Endothelial cell of umbilical vein (primary cell): ENCODE results near the gene VIP. TPM values are rescaled to one million over a fixed set of nuclear protein-coding genes. Genes with fewer than 3 reads are reported as not detected.

ENCODE experiments used
- BruUV-seq: library from RNA; stranded (reverse); fragments of 400-500 nt; replicated peaks from 2 replicates; lab custom pipeline; 2021; lab: Mats Ljungman, UMichigan
- CTCF ChIA-PET: fragments of 300-600, 350-600 bp; sonication (Branson Sonifier 250); formaldehyde crosslinking; loops from one replicate; lab custom pipeline; 2021; ENCODE audit warnings: antibody characterized with exemption, inconsistent platforms; lab: Charles Lee
- POLR2A ChIA-PET: fragments of 300-600, 350-600 bp; sonication (Branson Sonifier 250); formaldehyde crosslinking; loops from one replicate; lab custom pipeline; 2021; ENCODE audit warnings: antibody characterized with exemption, inconsistent platforms; lab: Charles Lee
- DNase-seq: peaks from one replicate; pipeline ENCODE4 v3.0.0-alpha.2; 2011; ENCODE audit warnings: low read depth, low spot score
- FAIRE-seq: peaks from 2 replicates; lab custom pipeline; 2011; peaks lifted over from hg19 to GRCh38; lab: Jason Lieb, UNC
- H2AFZ ChIP-seq: 2 replicates; pipeline ENCODE4 v1.6.0; 2012; ENCODE audit warnings: low read depth, low read length, control low read depth, inconsistent platforms
- H3K27ac ChIP-seq: 2 replicates; pipeline ENCODE4 v1.5.1; 2011; ENCODE audit warnings: low read depth, mild to moderate bottlenecking, control low read depth, low read length, moderate library complexity; ENCODE audit not compliant: insufficient read depth
- H3K27me3 ChIP-seq, 2 experiments: 2 replicates each; pipeline versions ENCODE4 v1.6.0 to v1.6.1; 2011; ENCODE audit warnings: low read length in 2 of 2, mixed read lengths in 1 of 2; ENCODE audit not compliant: control insufficient read depth in 2 of 2, insufficient read depth in 2 of 2
- H3K36me3 ChIP-seq, 2 experiments: 2 replicates in 1 of 2; 3 replicates in 1 of 2; pipeline ENCODE4 v1.5.1; 2011; ENCODE audit warnings: low read length in 2 of 2, mild to moderate bottlenecking in 1 of 2, moderate library complexity in 1 of 2; ENCODE audit not compliant: control insufficient read depth in 2 of 2, insufficient read depth in 2 of 2; ENCODE audit errors: extremely low read depth in 1 of 2
- H3K4me1 ChIP-seq: 3 replicates; pipeline ENCODE4 v1.5.1; 2011; ENCODE audit warnings: mild to moderate bottlenecking, low read length; ENCODE audit not compliant: control insufficient read depth, insufficient read depth; ENCODE audit errors: extremely low read depth
- H3K4me2 ChIP-seq: 2 replicates; pipeline ENCODE4 v1.6.1; 2011; ENCODE audit warnings: low read length, control low read depth, mixed read lengths; ENCODE audit not compliant: insufficient read depth
- H3K4me3 ChIP-seq, 3 experiments: fragments of 200-600 bp in 1 of 3; sonication (generic), shearing (Covaris generic) in 1 of 3; replicated peaks in 1 of 3; 2 replicates each; pipeline ENCODE4 v1.5.1; 2011 to 2016; ENCODE audit warnings: control low read depth in 3 of 3, low read length in 3 of 3, mild to moderate bottlenecking in 2 of 3, inconsistent platforms in 1 of 3, low read depth in 1 of 3, moderate library complexity in 1 of 3; ENCODE audit not compliant: insufficient read depth in 1 of 3
- H3K79me2 ChIP-seq: 2 replicates; pipeline ENCODE4 v1.6.0; 2012; ENCODE audit warnings: low read length, inconsistent platforms; ENCODE audit not compliant: control insufficient read depth, insufficient read depth
- H3K9ac ChIP-seq: replicated peaks from 2 replicates; pipeline ENCODE3; 2011; ENCODE audit warnings: low read length, control low read depth; ENCODE audit not compliant: insufficient read depth; ENCODE audit errors: extremely low read depth
- H3K9me1 ChIP-seq: replicated peaks from 3 replicates; pipeline ENCODE4 v1.6.0; 2011; ENCODE audit warnings: mild to moderate bottlenecking, low read length; ENCODE audit not compliant: control insufficient read depth, insufficient read depth; ENCODE audit errors: extremely low read depth
- H3K9me3 ChIP-seq: replicated peaks from 2 replicates; pipeline ENCODE4 v1.5.1; 2012; ENCODE audit warnings: low read length, inconsistent platforms; ENCODE audit not compliant: control insufficient read depth, insufficient read depth
- H4K20me1 ChIP-seq: replicated peaks from 2 replicates; pipeline ENCODE3; 2011; ENCODE audit warnings: mild to moderate bottlenecking, low read length; ENCODE audit not compliant: control insufficient read depth, insufficient read depth; ENCODE audit errors: extremely low read depth
- FOS ChIP-seq: IDR thresholded peaks from 2 replicates; pipeline ENCODE4 v1.6.1; 2011; ENCODE audit warnings: mild to moderate bottlenecking, low read length, moderate library complexity, borderline replicate concordance; ENCODE audit not compliant: insufficient read depth
- GATA2 ChIP-seq: IDR thresholded peaks from 2 replicates; pipeline ENCODE4 v1.7.0; 2011; ENCODE audit warnings: low read depth, mild to moderate bottlenecking, moderate library complexity, mixed read lengths, low read length; ENCODE audit not compliant: insufficient read length, insufficient read depth
- JUN ChIP-seq: IDR thresholded peaks from 2 replicates; pipeline ENCODE4 v1.6.1; 2011; ENCODE audit warnings: borderline replicate concordance, low read depth; ENCODE audit not compliant: insufficient read length, insufficient read depth
- POLR2A ChIP-seq: IDR thresholded peaks from 2 replicates; pipeline ENCODE4 v1.6.1; 2012; ENCODE audit warnings: low read depth, mild to moderate bottlenecking, control low read depth, low read length
- dilution Hi-C: fragments of 300-500 bp; cut with MboI; formaldehyde crosslinking; loops from one replicate; pipeline ENCODE4 v1.15.0; 2019; ENCODE audit warnings: low sequenced_read_pairs; ENCODE audit not compliant: extremely low pct_ligation_motif_present
- intact Hi-C: fragments of 100-400 bp; cut with micrococcal nuclease; formaldehyde crosslinking; loops from one replicate; pipeline ENCODE4 v1.10.0; 2022
- polyA plus RNA-seq, 4 experiments: library from polyadenylated mRNA; depleted of rRNA in 3 of 4; stranded (reverse) in 3 of 4; unstranded in 1 of 4; fragments of >200 nt; gene quantifications; 2 replicates each; pipeline versions ENCODE4 v1.2.1 to v1.2.3, GENCODE V29; 2011 to 2012; ENCODE audit warnings: missing spikeins in 1 of 4
- total RNA-seq: library from RNA; stranded (reverse); gene quantifications from 2 replicates; pipeline ENCODE4 v1.2.3, GENCODE V29; 2021
- TF ChIP-seq, protein P1 (sequence below): IDR thresholded peaks from 2 replicates; pipeline ENCODE4 v1.6.1; 2011; ENCODE audit not compliant: insufficient read depth, insufficient read length

The VIP gene
- total and polyA plus RNA-seq, 2 donors (not counting 3 experiments of a cell fraction or from before 2014, with no cell fraction given): 0.70 to 2.0 TPM

- TF ChIP-seq JUN (peak; percentile 35), FOS (peak; percentile 69), GATA2 (no peak)
- no peak overlapping the region for H3K4me3 ChIP-seq
- no TSS peak for BruUV-seq
- peaks cover 2% of the 10 kb centered on the region for H4K20me1 ChIP-seq
- ChIA-PET CTCF (no interaction called here), POLR2A (no interaction called here)
- H3K4me2 ChIP-seq: peak overlapping the region; percentile 16
- H3K27me3 ChIP-seq: no peaks in the 10 kb centered on the region
- peak overlapping the region; percentile 45 for H3K27ac ChIP-seq
- peaks cover 44% of the 10 kb centered on the region for H3K79me2 ChIP-seq
- H3K36me3 ChIP-seq: peaks cover 10 to 15% of the 10 kb centered on the region in 2 experiments
- intact Hi-C loops (no loop called here), dilution Hi-C loops (no loop called here)
- H3K4me1 ChIP-seq: peaks cover 43% of the 10 kb centered on the region
- FAIRE-seq: peak; percentile 43
- H2AFZ ChIP-seq: no peak overlapping the region
- no peaks in the 10 kb centered on the region for H3K9me1 ChIP-seq
- no peak overlapping the region for H3K9ac ChIP-seq
- DNase-seq: peak; percentile 27
- H3K9me3 ChIP-seq: no peaks in the 10 kb centered on the region
Measured at GRCh38 chr6:152723398-152723797, 27.2 kb upstream of the VIP start.

DNA sequence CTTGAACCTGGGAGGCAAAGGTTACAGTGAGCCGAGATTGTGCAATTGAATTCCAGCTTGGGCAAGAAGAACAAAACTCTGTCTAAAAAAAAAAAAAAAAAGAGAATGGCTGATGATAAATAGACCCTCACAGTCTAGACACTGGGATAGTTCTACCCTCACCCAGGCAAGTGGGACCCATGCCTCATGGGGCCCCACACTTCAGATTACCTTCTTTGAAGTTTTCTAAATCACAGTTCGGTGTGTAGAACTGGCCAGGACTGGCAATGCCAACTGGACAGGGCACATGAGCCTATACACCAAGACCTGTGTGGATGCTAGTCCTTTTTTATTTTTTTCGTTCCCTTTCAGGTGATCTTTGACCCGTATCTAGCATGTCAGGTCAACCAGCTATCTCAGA is 24.3 kb upstream of the VIP start:
- intact Hi-C loops: no loop called here
- no TSS peak for BruUV-seq

More for the DNA sequence above, 24.3 kb upstream of the VIP start:
- peaks cover 21% of the 10 kb centered on the region for H3K4me1 ChIP-seq
- no peak overlapping the region for H2AFZ ChIP-seq
- H3K9me3 ChIP-seq: no peaks in the 10 kb centered on the region
- dilution Hi-C loops: no loop called here
- no peak overlapping the region for H3K9ac ChIP-seq
- POLR2A ChIA-PET: no interaction called here
- DNase-seq: no peak
- TF ChIP-seq POLR2A: peak; percentile 58
- TF ChIP-seq, protein P1, sequence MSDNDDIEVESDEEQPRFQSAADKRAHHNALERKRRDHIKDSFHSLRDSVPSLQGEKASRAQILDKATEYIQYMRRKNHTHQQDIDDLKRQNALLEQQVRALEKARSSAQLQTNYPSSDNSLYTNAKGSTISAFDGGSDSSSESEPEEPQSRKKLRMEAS: no peak
- H3K4me2 ChIP-seq: no peak overlapping the region
- H3K27me3 ChIP-seq: no peaks in the 10 kb centered on the region
- FAIRE-seq: no peak
- H3K27ac ChIP-seq: no peak overlapping the region
- CTCF ChIA-PET: interaction anchor here (2.0 kb wide), 1 partner anchor 26 kb away, joined by 4 read pairs; no protein-coding TSS in a partner anchor
- H3K79me2 ChIP-seq: peaks cover 16% of the 10 kb centered on the region
- H3K36me3 ChIP-seq: peaks cover 10% of the 10 kb centered on the region in 2 experiments
- H4K20me1 ChIP-seq: peaks cover 2% of the 10 kb centered on the region
- H3K4me3 ChIP-seq: no peak overlapping the region
- H3K9me1 ChIP-seq: no peaks in the 10 kb centered on the region
